Right lung (tissue), 5 donors: Measurements from ENCODE around the gene MBP. TPM values are rescaled to one million over a fixed set of nuclear protein-coding genes. Genes with fewer than 3 reads are reported as not detected.

Experiments used
- DNase-seq, 2 donors: peaks; one replicate each; pipeline ENCODE4 v3.0.0-alpha.2; 2013
- polyA plus RNA-seq, 5 donors: library from polyadenylated mRNA; unstranded; fragments of 120-200 nt; gene quantifications; one replicate each; pipeline versions ENCODE4 v1.2.1 to v1.2.3, GENCODE V29; 2013; ENCODE audit warnings: inconsistent platforms in 1 of 5, low replicate concordance in 1 of 5; ENCODE audit not compliant: insufficient read length in 5 of 5, insufficient read depth in 1 of 5

Gene MBP
- polyA plus RNA-seq, 5 donors, result 8.3 to 11.9 (median 10.7) TPM

- DNase-seq, result no peak
These were observed 63.1 kb downstream of the MBP start for GRCh38 chr18:77069482-77069881.

- no peak for DNase-seq
These were observed 64.0 kb downstream of the MBP start for GRCh38 chr18:77068321-77069312.

- no peak for DNase-seq
These were observed 65.1 kb downstream of the MBP start for GRCh38 chr18:77067291-77068061.

- DNase-seq, result no peak
These were observed 65.9 kb downstream of the MBP start for GRCh38 chr18:77066689-77067088.

GRCh38 chr18:77066101-77066500, 66.5 kb downstream of the MBP start:
- no peak for DNase-seq

- DNase-seq, result no peak
These were observed 67.2 kb downstream of the MBP start for GRCh38 chr18:77065221-77065981.

GRCh38 chr18:77063260-77063659, 69.3 kb downstream of the MBP start:
- DNase-seq, result no peak

DNA sequence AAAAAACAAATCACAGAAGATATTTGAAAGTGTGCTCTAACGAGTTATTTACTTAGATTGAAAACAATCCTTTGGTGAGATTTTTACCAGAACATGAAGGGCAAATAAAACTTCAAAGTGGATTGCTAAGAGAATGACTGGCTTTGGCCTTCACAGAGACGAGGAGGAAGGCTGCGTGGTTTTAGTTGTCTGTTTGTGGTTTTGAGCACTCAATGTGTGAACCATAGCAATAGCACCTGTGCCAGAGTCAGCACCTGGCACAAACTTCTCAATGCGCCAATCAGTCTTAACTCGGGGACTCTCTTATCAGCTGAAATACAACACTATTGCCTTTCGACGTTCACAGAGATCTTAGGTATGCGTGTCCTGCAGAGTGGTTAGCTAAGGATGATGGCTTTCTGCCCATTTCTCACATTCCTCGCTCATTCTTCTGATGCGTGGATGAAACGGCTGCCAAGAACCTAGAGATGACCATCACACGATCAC, 70.0 kb downstream of the MBP start:
- no peak for DNase-seq

DNA sequence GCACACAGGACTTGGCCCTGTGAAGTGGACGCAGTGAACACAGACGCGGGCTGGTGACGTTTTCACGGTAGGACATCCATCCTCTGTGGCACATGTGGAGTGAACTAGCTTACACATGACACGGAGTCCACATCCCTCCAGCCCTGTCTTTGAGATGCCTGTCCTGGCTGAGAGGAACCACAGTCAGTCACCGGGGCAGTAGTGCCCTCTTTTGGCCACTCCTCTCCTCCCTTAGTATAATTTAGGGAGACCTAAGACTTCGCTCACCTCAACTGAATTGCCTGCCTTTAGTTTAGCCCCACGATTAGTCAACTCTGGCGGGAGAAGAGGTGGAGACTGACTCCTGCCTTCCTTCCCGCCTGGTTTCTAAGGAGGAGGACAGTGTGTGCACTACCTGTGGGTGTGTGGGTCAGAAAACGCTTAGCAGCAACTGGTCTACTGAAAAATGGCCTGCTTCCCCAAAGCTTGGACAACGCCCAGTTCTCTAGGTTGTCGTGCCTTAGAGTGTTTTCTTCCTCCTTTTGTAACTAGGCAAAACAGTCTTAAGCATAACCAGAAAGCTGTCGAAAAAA, 70.6 kb downstream of the MBP start:
- DNase-seq, result no peak

DNA sequence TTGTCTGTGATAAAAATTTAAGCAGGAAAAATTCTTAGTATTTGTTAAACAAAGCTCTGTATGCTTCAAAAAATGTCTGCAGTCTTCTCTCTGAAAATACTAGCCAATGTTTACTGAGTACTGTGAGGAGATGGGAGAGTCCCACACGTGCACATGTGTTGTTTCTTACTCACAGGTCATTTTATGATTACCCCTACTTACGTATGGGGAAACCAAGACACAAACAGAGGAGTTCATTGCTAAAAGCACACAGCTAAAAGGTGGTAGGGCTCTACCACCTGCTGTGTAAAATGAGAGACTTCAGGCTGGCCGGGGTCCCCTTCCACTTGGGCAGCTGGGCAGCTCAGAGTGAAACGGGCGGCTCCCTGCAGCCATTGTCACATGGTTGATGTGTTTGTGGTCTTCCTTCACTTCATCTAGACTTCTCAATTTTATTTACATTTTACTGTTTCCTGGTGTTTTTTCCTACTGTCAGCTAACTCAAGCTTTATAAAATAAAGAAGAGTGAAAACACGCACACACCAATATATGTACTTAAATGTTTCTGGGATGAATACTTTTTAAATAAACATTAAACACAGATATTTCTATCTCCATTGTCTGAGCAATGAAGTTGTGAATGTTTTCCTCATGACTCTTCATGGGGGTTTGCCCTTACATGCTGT, 71.2 kb downstream of the MBP start:
- no peak for DNase-seq

DNA sequence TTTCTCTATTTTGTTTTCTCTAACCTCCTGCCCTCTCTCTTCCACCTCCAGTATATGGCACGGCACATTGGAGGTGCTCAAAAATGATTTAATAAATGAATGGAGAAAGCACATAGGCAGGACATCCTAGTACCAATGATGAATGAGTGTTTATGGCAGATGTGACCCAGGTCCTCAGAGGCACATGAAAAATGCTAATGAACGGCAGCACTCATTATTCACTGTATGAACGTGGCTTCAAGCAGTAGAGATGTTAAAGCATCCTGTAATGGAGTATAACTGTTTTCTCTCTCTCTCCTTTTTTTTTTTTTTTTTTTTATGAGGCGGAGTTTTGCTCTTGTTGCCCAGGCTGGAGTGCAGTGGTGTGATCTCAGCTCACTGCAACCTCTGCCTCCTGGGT, 72.4 kb downstream of the MBP start:
- DNase-seq, result no peak

DNA sequence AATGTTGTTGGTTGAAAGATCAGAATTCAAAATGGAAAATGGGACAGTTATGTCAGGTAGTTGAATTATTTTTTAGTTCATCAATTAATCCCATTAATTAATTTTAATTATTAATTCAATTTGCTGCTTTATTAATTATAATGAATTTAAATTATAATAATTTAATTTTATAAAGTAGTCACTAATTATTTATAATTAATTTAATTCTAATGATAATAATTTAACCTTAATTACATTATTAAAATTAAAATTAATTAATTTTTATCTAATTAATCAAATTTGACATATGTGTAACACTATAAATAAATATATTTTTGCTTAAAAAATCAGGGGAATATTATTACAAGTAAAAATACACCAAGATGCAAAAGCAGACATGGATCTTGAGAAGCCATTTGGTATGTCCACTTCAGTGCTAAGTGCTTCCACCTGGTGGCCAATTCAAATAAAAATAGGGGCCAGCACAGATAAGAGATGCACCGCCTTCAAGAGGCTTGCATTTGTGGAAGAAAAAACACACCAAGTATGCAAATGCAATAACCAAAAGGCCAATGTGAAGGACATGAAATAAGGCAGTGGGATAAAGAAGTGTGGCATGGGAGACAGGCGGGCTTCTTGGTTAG, 73.2 kb downstream of the MBP start:
- no peak for DNase-seq

DNA sequence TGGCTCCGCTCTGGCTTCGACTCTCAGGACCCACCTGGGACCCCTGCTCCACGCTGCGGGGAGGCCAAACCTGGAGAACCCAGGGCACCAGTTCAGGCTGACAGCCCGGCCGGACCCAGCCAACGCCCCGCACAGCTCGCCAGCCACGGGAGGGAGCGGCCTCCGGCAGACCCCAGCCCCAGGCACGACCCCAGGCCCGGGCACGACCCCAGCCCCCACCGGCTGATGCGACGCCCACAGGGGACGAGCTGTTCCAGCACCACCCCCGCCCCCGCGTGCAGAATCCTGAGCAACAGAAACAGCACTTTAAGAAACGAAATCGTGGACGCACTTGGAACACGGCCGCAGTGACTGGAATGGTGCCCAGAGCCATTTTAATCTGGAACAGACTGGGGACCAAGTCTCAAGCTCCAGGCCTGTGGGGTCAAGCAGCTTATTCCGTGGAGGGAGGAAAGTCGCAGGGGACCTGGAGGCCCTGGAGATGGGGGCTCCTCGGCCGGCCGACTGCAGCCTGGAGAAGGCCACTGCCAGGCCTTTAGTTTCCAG, 74.2 kb downstream of the MBP start:
- DNase-seq, result no peak

GRCh38 chr18:77057006-77057395, 75.6 kb downstream of the MBP start:
- no peak for DNase-seq

GRCh38 chr18:77056344-77057005, 76.1 kb downstream of the MBP start:
- no peak for DNase-seq

DNA sequence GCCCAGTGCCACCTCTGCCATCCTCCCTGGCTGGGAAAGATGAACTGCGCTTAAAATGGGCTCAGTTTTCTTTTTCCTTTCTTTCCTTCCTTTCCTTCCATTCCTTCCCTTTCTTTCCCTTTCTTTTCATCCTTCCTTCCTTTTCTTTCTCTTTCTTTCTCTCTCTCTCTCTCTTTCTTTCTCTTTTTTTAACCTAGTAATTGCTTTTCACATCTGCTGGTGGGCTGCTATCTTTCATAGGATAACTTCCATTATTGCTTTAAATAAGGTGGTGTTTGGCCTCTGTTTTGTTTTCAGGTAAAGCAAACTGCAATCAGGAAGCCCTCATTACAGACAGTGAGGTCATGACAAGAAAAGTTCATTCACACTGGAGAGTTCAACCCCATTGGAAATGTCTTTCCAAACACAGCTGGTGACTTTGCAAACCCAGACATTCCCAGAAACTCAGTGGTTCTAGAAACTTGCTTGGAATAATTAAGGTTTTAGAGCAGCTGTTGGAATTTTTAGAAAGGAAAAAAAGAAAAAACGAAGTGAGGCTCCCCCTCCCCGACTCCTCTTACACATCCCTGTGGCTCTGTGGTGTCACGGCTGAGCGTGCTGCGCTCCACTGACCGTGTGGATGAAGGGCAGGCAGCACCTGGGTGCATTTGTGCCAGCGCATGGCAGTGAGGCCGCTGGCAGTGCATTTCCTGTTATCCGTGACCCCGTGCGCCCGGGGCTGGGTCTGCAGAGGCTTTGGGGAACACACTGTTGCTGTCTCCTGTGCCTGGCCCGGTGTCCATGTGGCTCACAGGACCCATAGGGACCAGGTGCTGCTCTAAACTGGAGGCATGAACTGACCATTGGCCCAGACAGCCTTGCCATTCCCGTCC, 76.9 kb downstream of the MBP start:
- DNase-seq, result no peak

DNA sequence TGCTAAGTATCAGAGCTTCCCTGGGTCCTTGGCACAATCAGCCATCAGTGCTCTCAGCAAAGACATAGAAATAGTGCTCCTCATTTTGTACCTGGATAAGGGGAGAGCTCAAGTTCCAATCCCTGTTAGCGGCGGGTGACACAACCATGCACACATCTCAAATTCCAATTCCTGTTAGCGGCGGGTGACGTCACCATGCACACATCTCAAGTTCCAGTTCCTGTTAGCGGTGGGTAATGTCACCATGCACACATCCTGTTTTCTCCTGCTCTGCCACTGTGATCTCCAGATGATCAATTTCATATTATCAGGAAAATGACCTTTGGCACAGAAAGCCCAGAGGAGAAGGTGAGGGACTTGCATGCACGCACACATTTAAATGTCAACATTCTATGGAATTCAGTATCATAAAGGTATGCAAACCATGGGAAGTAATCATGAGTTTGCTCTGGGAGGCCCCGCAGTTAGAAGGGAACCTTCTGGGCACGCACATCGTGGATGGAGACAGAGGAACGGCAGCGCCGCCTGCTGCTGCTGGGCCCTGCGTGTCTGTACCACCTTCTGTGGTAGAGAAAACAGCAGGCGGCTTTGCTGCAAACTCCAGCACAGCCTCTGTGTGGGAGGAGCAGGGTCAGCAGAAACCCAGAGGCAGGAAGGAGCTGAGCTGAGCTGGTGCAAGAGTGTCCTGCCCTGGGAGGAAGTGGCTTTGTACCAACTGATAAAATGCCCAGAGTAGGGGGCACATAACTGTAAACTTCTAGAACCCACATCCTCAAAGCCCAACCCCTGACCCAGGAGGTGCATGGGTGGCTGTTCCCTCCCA, 77.8 kb downstream of the MBP start:
- DNase-seq, result peak; percentile 64 to 65

DNA sequence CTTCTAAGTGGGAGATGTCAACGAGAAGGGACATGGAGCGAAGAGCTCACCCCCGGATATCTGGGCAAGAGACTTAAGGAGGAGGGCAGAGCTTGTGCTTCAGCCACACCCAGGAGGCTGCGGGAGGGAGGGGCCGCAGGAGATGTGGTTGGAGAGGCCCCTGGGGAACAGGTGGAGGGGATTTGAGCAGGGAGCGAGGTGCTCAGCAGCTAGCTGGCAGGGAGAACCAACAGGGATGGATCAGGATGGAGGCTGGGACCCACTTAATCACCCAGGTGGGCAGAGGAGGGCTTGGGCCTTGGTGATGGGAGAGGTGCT, 78.3 kb downstream of the MBP start:
- DNase-seq, result no peak
